NCI-H2081 treated with DMSO at 0.1 percent for 48 hours (cell line): ENCODE results near the gene PPM1H.
"Not testable (repeated sequence)": the region's sequence is repeated elsewhere in the genome, so short reads cannot be mapped to it uniquely, and the experiment has no call there.

Experiments used
- DNase-seq: peaks from one replicate; lab custom pipeline; 2025; lab: John Stamatoyannopoulos, UW

Gene PPM1H

DNA sequence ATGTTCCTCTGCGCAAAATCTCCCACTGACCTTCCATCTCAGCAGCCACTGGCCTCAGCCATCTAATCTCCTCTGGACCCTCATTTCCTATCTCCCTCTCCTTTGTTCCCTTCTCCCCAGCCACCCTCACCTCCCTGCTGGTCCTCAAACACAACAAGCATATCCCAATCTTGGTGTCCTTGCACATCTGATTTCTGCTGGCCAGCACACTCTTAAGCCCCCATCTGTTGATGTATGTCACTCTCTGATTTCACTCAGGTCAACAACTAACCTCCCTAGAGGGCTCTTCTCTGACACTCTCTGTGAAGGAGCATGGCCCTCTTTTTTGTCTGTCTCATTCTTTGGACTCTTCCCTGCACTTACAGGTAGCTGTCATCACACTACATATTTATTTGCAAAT lies 25.6 kb downstream of the PPM1H start:
- no peak for DNase-seq

DNA sequence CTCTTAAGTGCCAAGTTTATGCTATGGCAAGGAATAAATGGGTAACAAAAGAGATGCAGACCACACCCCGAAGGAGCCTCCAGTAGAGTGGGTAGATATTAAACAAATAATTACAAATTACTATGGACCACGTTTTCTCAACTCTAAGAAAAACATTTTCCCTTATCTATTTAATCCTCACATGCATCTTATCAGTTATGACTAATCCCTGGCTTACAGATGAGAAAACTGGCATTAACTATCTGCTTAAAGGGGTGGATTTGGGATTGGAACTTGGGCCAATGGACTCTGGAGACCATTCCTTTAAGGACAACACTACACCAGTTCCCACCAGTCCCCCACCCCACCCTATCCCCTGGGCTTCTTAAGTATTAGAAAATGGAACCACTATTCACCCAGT lies 26.3 kb downstream of the PPM1H start:
- DNase-seq, result no peak

DNA sequence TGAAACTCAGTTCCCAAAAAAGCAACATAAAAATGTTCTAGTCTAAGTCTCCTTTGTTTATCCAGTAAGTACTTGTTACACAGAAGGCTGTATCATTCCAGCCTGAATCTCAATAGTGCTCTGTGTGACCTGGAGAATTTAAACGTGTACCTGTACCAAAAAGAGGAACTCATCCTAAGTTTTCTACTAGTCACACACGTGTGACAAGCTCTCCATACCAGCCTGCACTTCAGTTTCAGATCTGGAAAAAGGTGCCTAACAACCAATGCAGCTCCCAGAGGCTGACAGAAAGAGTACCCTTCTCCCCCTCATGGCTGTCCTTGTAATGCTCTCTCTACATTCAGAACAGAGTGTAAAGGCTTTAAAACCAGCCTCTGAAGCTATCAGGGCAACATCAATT lies 27.4 kb downstream of the PPM1H start:
- no peak for DNase-seq

DNA sequence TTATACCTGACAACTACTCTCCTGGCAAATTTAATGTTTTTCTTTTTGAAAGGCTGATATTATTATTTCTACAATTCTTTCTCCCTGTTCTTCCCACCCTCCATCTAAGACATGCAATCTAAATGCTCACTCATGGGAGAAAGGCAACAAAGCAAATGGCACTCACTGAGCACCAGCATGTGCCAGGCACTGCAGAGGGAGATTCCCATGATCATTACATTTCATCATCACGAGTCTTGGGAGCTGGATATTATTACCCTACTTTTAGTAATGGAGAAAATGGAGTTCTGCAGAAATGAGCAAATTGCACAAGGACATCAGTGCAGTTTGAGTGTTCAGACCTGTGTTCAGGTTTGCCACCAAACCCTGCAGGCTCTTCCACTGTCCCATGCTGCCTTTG lies 27.9 kb downstream of the PPM1H start:
- no peak for DNase-seq

DNA sequence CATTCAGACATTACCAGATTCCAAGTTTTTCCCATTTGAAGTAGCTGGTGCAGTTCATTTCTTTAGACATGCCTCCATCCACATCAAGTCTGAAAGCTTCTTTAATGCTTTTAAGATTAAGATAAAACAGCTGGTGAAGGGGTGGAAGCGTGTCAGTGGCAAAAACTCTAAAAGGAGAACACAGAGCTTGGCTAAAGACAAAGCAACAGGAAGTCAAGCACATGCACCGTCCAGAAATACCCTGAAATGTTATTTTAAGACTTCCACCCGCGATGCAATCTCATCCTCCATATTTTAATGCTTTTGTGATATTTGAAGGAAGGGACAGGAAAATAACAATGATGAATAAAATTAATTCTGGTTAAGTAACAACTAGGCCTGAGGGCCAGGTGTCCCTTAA lies 31.8 kb downstream of the PPM1H start:
- no peak for DNase-seq

DNA sequence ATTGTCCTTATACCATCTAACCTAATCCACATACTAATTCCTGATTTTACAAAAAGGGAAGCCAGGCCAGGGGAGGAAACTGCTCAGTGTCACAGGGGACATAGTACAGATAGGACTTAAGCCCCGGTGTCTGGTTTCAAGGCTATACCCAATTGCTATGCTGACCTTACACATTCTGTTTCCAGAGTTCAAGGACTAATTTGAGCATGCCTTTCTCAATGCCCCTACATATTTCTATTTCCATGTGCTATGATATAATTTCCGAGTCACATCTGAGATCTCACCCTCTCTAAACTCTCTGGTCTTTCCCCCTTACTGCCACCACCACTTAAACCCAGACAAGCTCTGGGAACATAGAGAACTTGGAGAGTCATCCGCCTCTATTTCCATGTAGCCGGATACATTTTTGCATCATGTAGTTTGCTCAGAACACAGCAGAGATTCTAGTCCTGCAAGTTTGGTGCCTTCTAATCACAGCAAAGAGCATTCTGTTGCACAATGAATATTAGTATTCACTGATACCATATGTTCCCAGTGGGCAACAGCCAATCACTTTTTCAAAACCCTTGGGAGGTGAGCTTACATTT lies 34.2 kb downstream of the PPM1H start:
- no peak for DNase-seq

DNA sequence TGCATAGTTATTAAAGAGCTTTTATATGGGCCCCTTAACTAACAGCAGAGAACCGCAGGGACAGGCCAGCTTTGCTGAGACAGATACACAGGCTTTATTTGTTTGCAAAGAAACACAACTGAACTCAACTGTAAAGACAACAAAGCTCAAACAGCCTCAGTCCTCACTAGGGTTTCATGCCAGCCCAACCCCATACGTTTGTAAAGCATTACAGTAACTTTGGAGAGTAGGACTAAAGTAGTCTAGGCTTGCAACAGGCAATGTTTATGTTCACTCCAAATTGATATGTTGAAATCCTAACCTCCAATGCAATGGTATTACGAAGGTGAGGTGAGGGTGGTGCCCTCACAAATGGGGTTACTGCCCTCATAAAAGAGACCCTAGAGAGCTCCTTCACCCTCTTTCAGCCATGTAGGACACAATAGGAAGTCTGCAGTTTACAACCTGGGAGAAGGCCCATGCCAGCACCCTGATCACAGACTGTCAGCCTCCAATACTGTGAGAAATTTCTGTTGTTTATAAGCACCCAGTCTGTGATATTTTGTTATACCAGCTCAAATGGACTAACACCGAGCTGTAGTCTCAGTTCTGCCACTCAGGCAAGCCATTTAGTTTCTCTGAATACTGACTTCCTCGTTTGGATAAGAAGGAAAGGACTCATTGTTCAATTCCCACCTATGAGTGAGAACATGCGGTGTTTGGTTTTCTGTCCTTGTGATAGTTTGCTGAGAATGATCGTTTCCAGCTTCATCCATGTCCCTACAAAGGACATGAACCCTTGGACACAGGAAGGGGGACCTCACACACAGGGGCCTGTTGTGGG lies 35.2 kb downstream of the PPM1H start:
- DNase-seq, result no peak

DNA sequence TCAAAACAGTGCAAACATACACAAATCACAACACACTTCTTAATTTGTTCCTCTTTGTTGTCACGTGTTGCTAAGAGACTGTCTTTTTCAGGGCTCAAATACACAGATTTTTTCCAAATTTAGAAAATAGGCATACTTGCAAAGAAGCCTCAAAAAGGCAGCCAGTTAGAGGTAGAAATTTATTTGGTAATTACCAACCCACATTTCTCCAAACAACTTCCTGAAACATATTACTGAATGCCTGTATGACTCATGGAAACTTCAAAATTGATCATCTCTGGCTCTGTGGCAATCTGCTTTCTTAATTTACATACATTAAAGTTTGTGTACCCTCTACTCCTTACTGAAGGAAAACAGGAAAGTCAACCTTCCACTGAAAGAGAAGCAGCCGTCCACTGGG lies 36.4 kb downstream of the PPM1H start:
- DNase-seq, result no peak

DNA sequence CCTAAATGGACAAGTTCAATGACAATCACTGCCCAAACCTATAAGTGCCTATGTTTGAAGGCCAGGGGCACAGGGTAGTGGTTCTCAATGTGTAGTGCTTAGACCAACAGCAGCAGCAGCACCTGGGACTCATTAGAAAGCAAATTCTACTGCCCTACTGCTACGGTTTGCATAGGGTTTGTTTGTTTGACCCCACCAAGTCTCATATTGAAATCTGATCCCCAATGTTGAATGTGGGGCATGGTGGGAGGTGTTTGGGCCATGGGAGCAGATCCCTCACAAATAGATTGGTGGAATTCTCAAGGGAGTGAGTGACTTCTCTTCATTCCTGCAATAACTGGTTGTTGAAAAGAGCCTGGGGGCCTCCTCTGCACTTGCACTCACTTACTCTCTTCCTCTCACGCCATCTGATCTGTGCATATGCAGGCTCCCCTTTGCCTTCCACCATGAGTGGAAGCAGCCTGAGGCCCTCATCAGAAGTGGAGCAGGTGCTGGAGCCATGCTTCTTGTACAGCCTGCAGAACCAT lies 39.5 kb downstream of the PPM1H start:
- no peak for DNase-seq

DNA sequence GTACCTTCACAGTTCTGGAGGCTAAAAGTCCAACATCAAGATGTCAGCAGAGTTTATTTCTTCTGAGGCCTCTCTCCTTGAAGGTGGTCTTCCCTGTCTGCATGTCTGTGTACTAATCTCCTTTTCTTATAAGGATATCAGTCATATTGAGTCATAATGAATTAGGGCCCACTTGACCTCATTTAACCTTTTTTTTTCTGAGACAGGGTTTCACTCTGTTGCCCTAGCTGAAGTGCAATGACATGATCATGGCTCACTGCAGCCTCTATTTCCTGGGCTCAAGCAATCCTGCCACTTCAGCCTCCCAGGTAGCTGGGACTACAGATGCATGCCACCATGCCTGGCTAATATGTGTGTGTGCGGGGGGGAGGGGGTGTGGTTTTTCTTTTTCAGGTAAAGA lies 41.7 kb downstream of the PPM1H start:
- no peak for DNase-seq

DNA sequence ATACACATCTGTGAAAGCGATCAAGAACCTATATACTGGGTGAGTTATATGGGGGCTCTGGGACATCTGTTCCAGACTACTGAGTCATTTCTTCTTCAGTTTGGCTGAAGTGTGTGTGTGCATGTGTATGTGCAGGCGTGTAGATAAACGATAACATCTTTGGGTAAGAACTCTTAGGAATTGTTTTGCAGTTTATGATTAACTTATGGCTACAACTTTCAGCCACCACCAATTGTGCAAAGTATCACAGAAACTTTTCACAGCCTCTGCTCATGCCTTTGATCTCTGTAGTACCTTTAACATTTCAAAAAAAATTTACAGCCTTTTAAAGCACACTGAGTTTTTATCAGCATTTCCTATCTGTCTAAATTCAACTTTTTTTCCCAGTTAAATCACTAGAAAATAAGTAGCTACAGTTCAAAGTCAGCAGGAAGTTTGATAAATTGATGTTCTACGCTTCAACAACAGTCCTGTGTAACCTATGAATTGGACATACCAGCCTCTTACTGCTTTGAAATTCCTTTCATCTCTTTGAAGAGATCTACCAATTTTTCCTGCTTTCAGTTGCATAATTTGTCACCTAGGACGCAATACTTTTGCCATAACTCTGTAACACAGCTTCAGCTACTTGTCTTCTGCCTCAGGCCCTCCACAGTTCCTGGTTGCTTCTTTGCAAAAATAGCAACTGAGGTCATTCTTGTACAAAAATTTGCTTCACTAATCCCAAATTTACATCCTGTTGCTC lies 43.0 kb downstream of the PPM1H start:
- no peak for DNase-seq

DNA sequence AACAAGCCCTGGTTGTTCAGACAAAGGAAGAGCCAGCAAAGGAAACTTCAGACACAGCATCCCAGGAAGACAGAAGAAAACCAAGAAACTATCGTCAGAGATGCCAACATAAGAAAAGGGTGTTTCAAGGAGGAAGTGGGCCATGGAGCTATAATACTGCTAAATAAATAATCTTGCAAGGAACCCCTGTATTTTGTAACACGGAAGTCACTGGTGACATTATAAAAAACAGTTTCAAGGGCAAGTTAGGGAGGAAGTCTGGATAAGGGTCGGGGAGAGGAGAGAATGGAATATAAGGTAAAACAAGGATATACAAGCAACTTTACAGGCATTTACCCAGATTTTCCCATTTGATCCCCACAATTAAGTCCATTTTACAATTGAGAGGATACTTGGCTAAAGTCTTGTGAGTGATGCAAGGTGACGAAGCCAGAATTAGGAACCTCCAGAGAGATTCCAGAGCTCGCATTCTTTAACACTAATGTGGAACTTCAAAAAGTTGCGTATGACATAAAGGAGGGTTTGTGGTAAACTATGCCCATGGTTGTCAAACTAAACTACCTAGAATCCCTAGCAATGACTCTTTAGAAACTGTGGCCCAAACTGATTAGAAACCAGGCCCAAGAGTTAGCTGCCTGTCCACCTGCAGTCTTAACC lies 46.4 kb downstream of the PPM1H start:
- DNase-seq, result no peak

DNA sequence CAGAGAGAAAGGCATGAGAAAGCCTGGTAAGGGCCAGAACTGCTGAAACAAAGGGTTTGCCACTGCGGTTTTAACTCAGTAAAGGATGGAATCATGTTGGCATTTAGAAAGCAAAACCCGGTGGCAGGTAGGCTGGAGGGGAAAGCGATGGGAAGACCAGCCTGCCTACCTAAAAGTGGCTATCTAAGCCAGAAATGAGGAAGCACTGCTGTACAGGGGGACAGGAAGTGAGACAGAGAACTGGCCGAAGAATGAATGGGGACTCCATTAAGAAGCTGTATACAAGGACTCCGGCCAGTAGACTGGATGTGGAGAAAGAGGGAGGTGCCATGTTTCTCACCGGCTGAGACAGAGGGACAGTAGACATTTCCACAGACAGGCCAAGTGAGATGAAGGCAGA lies 48.2 kb downstream of the PPM1H start:
- DNase-seq, result no peak

DNA sequence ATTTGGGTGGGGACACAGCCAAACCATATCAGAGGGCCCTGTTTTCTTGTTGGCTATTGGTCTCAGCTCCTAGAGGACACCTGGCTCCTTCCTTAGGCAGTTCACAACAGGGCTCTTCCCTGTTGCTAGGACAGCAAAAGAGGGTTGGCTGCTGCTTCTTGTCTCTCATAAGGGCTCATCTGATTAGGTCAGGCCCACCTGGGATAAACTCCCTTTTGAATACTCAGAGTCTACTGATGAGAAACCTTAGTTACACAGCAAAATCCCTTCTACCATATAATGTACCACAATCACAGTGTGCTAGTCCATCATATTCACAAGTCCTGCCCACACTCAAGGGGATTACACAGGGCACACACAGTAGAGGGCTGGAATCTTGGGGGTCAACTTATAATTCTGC lies 49.7 kb downstream of the PPM1H start:
- no peak for DNase-seq

DNA sequence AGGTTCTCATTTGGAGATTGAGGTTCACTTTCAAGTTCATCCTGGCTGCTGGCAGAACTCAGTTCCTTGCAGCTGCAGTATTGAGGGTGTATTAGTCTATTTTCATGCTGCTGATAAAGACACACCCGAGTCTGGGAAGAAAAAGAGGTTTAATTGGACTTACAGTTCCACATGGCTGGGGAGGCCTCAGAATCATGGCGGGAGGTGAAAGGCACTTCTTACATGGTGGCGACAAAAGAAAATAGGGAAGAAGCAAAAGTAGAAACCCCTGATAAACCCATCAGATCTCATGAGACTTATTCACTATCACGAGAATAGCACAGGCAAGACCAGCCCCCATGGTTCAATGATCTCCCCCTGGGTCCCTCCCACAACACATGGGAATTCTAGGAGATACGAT lies 50.1 kb downstream of the PPM1H start:
- not testable (repeated sequence) for DNase-seq

DNA sequence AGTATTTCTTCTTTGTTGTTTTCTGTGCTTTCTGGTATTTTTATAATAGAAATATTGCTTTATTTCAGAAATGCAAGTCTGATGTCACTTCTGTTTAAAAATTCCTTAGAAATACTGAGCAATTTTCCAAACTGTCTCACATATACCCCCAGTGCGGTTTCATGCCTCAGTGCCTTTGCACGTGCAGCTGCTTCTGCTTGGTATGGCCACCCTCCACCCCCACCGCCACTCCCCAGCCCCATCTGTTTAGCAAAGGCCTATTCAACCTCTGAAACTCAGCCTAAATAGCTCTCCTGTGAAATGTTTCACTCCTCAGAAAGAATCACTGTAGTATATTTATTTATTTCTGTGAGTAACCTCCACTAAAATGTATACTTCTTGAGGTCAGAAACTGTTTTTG lies 52.3 kb downstream of the PPM1H start:
- DNase-seq, result no peak

DNA sequence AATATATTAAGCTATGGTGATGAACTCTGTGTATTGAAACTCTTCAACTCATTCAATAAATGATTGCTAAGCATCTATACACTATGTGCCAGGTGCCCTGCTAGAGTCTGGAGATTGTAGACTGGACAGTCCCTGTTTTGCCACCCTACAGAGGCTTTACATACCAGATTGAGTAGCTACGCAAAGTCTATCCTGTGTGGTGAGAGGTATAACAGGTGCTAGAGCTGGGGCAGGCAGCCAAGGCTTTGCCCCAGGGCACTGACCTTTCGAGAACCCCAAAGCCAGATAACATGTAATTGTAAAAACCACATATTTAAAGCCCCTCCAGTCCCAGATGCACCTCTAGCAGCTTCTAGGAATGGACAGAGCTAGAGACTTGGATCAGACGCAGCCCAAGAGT lies 52.8 kb downstream of the PPM1H start:
- DNase-seq, result no peak

DNA sequence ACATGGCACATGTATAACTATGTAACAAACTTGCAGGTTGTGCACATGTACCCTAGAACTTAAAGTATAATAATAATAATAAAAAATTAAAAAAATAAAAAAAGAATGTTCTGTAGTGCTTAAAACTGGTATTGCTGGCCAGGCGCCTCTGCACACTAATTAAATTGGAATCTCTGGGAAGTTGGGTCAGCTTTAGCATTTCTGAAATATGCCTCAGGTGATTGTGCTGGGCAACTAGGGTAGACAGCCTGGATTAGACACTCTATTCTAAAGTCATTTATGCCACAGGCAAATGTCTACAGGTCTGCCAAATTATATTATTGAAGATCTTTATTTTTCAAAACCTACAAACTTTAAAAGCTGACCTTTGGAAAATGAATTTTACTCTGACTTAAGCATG lies 55.3 kb downstream of the PPM1H start:
- no peak for DNase-seq

DNA sequence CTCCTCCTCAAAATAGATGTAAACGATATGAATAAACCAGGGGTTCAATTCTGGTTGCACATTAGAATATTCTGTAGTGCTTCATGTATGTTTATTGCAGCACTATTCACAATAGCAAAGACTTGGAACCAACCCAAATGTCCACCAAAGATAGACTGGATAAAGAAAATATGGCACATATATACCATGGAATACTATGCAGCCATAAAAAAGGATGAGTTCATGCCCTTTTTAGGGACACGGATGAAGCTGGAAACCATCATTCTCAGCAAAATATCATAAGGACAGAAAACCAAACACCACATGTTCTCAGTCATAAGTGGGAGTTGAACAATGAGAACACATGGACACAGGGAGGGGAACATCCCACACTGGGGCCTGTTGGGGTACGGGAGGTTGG lies 55.7 kb downstream of the PPM1H start:
- not testable (repeated sequence) for DNase-seq

DNA sequence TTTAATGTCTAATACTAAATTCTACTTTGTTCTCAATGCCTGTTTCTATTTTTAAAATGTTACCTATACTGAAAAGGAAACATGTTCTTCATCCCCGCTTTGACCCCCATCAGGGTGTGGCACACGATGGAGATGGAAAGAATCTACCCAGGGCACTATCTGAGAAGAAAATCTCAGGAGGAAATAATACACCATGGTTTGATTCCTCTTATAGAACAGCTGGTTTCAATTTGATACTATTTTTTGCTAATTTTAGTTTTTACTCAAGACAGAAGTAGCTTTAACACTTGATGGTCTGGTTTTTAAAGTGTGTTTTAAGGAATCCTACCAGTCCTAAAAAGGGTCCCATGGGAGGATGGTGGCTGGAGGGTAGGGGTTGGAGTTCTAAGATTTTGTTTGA lies 56.7 kb downstream of the PPM1H start:
- no peak for DNase-seq

DNA sequence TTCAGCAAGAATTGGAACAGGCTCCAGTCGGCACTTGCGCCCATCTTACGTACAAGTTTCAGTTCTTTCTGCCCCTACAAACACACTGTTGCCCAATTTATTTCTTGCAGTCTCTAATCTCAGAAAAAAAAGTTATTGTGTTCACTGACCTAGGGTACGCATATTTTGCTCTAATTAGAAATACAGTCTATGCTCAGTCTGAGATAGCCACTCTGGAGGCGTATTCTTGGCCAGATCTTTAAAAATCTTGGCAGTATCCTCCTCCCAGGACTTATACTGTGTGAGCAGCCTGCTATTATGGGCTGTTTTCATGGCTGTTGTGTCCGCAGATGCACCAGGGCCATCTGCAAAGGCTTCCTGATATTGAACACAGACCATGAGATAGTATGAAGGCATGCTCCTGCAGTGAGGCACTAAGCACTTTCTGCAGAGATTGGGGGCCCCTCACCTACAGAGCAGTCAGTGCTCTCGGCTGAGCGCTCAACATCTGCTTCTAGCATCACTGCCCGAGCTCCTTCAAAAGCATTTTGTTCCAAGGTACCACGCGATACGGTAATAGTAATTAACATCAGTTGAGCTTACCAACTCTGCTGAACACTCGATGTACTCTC lies 57.9 kb downstream of the PPM1H start:
- no peak for DNase-seq

DNA sequence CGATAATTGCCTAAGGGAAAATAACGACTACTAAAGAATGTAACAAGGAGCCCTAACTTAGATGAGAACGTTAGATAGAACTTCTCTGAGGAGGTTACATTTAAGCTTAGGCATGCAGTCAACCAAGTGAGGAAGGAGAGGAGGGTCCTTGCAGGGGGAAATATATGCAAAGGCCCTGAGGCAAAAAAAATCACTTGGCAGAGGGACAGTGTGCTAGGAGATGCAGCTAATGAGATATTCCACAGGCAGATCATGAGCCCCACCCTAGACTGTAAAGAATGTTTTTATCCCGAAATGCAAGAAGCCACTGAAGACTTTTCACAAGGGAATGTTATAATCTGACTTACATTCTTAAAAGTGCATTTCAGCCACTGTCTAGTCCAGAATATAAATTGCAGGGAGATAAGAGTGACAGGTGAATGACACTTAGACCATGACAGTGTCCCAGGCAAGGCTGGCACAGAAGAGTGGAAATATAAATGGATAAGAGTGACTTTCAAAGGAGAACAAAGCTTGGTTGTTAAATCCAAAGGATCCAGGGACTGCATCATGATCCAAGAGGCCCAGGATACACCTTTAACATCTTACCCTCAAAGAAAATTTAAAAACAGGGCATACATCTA lies 61.0 kb downstream of the PPM1H start:
- DNase-seq, result no peak
